Hepatocyte (in vitro differentiated cells): Measurements from ENCODE around the gene LBX1. TPM values are rescaled to one million over a fixed set of nuclear protein-coding genes. Genes with fewer than 3 reads are reported as not detected.

Source experiments
- DNase-seq: peaks from one replicate; pipeline ENCODE4 v3.0.0-alpha.2; 2016; ENCODE audit warnings: low spot score
- H2AFZ ChIP-seq: fragments of 200-600 bp; sonication (generic); 2 replicates; pipeline ENCODE4 v1.6.0; 2016; ENCODE audit warnings: antibody characterized with exemption, mild to moderate bottlenecking
- H3K27ac ChIP-seq: fragments of 200-600 bp; sonication (generic); 2 replicates; pipeline ENCODE4 v1.5.1; 2016; ENCODE audit warnings: mild to moderate bottlenecking
- H3K27me3 ChIP-seq: fragments of 200-600 bp; sonication (generic); 2 replicates; pipeline ENCODE4 v1.6.1; 2016
- H3K36me3 ChIP-seq: fragments of 200-600 bp; sonication (generic); replicated peaks from 2 replicates; pipeline ENCODE4 v1.5.1; 2016; ENCODE audit warnings: low read depth; ENCODE audit not compliant: insufficient read depth
- H3K4me1 ChIP-seq: fragments of 200-600 bp; sonication (generic); 2 replicates; pipeline ENCODE4 v1.5.1; 2016; ENCODE audit warnings: mild to moderate bottlenecking, moderate library complexity; ENCODE audit not compliant: insufficient read depth
- H3K4me2 ChIP-seq: fragments of 200-600 bp; sonication (generic); 2 replicates; pipeline ENCODE4 v1.6.0; 2016
- H3K4me3 ChIP-seq: fragments of 200-600 bp; sonication (generic); 2 replicates; pipeline ENCODE4 v1.5.1; 2016; ENCODE audit warnings: mild to moderate bottlenecking
- H3K79me2 ChIP-seq: fragments of 200-600 bp; sonication (generic); 2 replicates; pipeline ENCODE4 v1.6.0; 2017; ENCODE audit warnings: mild to moderate bottlenecking
- H3K9me2 ChIP-seq: fragments of 200-600 bp; sonication (generic); replicated peaks from 2 replicates; pipeline ENCODE4 v1.6.0; 2017; ENCODE audit warnings: mild to moderate bottlenecking; ENCODE audit not compliant: insufficient read depth
- H3K9me3 ChIP-seq: fragments of 200-600 bp; sonication (generic); 2 replicates; pipeline ENCODE4 v1.5.1; 2016; ENCODE audit warnings: low read depth, mild to moderate bottlenecking
- H4K20me1 ChIP-seq: fragments of 200-600 bp; sonication (generic); 2 replicates; pipeline ENCODE4 v1.6.0; 2016; ENCODE audit warnings: mild to moderate bottlenecking; ENCODE audit not compliant: insufficient read depth, poor library complexity, severe bottlenecking
- EZH2 ChIP-seq: fragments of 200-600 bp; sonication (generic); IDR thresholded peaks from 2 replicates; pipeline ENCODE4 v1.6.1; 2016; ENCODE audit warnings: antibody characterized with exemption, mild to moderate bottlenecking, borderline replicate concordance
- EZH2phosphoT487 ChIP-seq: fragments of 200-600 bp; sonication (generic); IDR thresholded peaks from one replicate; pipeline ENCODE4 v1.6.1; 2018; ENCODE audit warnings: antibody characterized with exemption, mild to moderate bottlenecking, low read depth, moderate library complexity; ENCODE audit not compliant: unreplicated experiment, severe bottlenecking
- WGBS: methylation state at CpG from one replicate; pipeline ENCODE4 v1.1.6; 2016; ENCODE audit warnings: low lambda C conversion rate; ENCODE audit errors: missing lambda C conversion rate; 5-methylcytosine and 5-hydroxymethylcytosine counted together
- polyA plus RNA-seq: library from polyadenylated mRNA; unstranded; fragments of >200 nt; fragmentation: Nextera tagmentation; extraction: Ambion mirVana; gene quantifications from 2 replicates; pipeline ENCODE4 v1.2.1, GENCODE V29; 2016
- total RNA-seq: library from RNA; depleted of rRNA; stranded (reverse); fragments of >200 nt; gene quantifications from 2 replicates; pipeline ENCODE4 v1.2.3, GENCODE V29; 2014
- TF ChIP-seq, protein P1 (sequence below): fragments of 200-600 bp; sonication (generic); IDR thresholded peaks from 2 replicates; pipeline ENCODE4 v1.5.1; 2016; ENCODE audit warnings: antibody characterized with exemption, mild to moderate bottlenecking; ENCODE audit not compliant: poor library complexity

The LBX1 gene
- total and polyA plus RNA-seq, 2 experiments from 2014 or later: not detected

GRCh38 chr10:101219946-101220451, 9.3 kb downstream of the LBX1 start:
- peaks cover 19% of the 10 kb centered on the region for H3K4me1 ChIP-seq
- no peak overlapping the region for H3K4me3 ChIP-seq
- H3K9me3 ChIP-seq: no peaks in the 10 kb centered on the region
- no peaks in the 10 kb centered on the region for H3K79me2 ChIP-seq
- peak; percentile 45 for TF ChIP-seq EZH2phosphoT487
- TF ChIP-seq, protein P1, sequence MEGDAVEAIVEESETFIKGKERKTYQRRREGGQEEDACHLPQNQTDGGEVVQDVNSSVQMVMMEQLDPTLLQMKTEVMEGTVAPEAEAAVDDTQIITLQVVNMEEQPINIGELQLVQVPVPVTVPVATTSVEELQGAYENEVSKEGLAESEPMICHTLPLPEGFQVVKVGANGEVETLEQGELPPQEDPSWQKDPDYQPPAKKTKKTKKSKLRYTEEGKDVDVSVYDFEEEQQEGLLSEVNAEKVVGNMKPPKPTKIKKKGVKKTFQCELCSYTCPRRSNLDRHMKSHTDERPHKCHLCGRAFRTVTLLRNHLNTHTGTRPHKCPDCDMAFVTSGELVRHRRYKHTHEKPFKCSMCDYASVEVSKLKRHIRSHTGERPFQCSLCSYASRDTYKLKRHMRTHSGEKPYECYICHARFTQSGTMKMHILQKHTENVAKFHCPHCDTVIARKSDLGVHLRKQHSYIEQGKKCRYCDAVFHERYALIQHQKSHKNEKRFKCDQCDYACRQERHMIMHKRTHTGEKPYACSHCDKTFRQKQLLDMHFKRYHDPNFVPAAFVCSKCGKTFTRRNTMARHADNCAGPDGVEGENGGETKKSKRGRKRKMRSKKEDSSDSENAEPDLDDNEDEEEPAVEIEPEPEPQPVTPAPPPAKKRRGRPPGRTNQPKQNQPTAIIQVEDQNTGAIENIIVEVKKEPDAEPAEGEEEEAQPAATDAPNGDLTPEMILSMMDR: no peak
- no peak overlapping the region for H3K4me2 ChIP-seq
- peaks cover 100% of the 10 kb centered on the region for H3K27me3 ChIP-seq
- H3K9me2 ChIP-seq: no peaks in the 10 kb centered on the region
- H3K27ac ChIP-seq: no peak overlapping the region
- no peak for DNase-seq
- WGBS: 49% methylated on average over 3 of the region's 3 CpGs
- H4K20me1 ChIP-seq: no peaks in the 10 kb centered on the region
- no peak overlapping the region for H2AFZ ChIP-seq
- no peaks in the 10 kb centered on the region for H3K36me3 ChIP-seq

DNA sequence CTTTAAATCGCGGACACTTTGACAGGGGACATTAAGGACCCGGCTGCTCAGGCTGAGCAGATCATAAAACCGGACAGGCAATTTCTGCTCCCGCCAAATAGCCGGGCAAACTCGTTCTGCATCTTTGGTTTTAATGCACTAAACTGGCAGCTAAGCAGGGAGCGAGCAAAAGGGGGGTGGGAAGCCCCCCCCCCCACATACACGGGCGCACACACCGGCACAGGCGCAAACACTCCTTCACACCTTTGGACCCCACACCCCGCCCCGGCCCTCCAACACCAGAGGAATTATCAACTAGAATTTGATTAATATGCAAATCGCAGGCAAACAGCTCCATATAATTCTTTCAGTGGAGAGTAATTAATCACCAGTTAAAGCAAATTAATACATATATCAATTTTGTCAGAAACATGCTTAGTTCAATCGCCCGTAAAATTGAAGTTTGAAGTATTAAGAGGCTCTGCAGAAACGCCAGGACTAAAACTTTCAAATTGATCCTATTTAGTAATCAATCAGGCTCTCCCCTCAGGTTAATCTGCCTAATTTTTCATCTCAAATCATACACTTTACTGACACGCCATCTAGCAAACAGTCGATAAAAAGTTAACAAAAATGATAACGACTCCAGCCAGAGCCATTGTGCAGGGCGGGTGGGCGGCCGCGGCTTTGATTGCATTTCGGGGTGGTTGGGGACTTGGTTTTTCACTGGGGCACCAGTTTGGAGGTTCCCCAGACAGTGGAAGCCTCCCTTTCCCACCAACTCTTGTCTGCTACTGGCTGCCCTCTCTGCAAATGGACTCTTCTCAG, 9.9 kb downstream of the LBX1 start:
- TF ChIP-seq EZH2 (no peak), EZH2phosphoT487 (no peak)
- TF ChIP-seq, protein P1: no peak
- H4K20me1 ChIP-seq: no peaks in the 10 kb centered on the region
- H3K4me1 ChIP-seq: peaks cover 23% of the 10 kb centered on the region
- no peak for DNase-seq
- WGBS: 31% methylated on average over 22 of the region's 26 CpGs
- no peak overlapping the region for H3K4me2 ChIP-seq
- no peaks in the 10 kb centered on the region for H3K9me3 ChIP-seq
- H3K4me3 ChIP-seq: no peak overlapping the region
- H3K9me2 ChIP-seq: no peaks in the 10 kb centered on the region
- no peak overlapping the region for H2AFZ ChIP-seq
- H3K36me3 ChIP-seq: no peaks in the 10 kb centered on the region
- no peaks in the 10 kb centered on the region for H3K79me2 ChIP-seq
- no peak overlapping the region for H3K27ac ChIP-seq
- H3K27me3 ChIP-seq: peaks cover 100% of the 10 kb centered on the region

GRCh38 chr10:101218351-101219138, 10.7 kb downstream of the LBX1 start:
- H3K4me2 ChIP-seq: no peak overlapping the region
- 16% methylated on average over 27 of the region's 27 CpGs for whole genome bisulfite sequencing
- peaks cover 96% of the 10 kb centered on the region for H3K27me3 ChIP-seq
- DNase-seq: no peak
- no peaks in the 10 kb centered on the region for H3K9me3 ChIP-seq
- no peak overlapping the region for H2AFZ ChIP-seq
- H3K79me2 ChIP-seq: no peaks in the 10 kb centered on the region
- H3K4me3 ChIP-seq: no peak overlapping the region
- H3K9me2 ChIP-seq: no peaks in the 10 kb centered on the region
- peaks cover 26% of the 10 kb centered on the region for H3K4me1 ChIP-seq
- no peak overlapping the region for H3K27ac ChIP-seq
- no peaks in the 10 kb centered on the region for H4K20me1 ChIP-seq
- no peaks in the 10 kb centered on the region for H3K36me3 ChIP-seq
- TF ChIP-seq EZH2: no peak
- TF ChIP-seq EZH2phosphoT487: peak; percentile 17
- TF ChIP-seq, protein P1: no peak
